NOMO-1 treated with dmso at 0.1 percent for 144 hours (cell line): ENCODE data around the gene NPFF.

Experiments
- DNase-seq: peaks from one replicate; lab custom pipeline; 2025; ENCODE audit not compliant: unreplicated experiment; lab: John Stamatoyannopoulos, UW

Gene NPFF

GRCh38 chr12:53479331-53479730 lies 28.0 kb downstream of the NPFF start:
- no peak for DNase-seq

- no peak for DNase-seq
Observed at GRCh38 chr12:53478865-53479264, 28.4 kb downstream of the NPFF start.

- DNase-seq = no peak
Observed at GRCh38 chr12:53476769-53477209, 30.5 kb downstream of the NPFF start.

DNA sequence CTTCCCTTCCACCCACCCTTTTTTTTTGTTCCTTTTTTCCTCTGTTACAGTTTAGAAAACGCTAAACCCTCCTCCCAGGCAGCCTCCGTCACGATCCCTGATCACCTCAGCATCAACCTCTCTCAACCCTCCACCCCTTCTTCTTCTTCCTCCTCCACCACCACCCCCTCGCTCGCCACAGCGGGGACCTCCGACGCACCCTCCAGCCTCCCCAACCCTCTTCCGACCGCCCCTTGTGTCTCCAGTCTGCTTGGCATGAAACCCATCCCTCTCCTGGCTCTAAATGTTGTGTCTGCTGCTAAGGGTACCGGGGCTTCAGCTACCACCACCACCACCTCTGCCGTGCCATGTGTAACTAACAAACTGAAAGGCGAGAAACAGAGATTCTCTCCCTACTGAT lies 32.5 kb downstream of the NPFF start:
- DNase-seq = no peak

GRCh38 chr12:53474077-53474476 lies 33.2 kb downstream of the NPFF start:
- DNase-seq = no peak

DNA sequence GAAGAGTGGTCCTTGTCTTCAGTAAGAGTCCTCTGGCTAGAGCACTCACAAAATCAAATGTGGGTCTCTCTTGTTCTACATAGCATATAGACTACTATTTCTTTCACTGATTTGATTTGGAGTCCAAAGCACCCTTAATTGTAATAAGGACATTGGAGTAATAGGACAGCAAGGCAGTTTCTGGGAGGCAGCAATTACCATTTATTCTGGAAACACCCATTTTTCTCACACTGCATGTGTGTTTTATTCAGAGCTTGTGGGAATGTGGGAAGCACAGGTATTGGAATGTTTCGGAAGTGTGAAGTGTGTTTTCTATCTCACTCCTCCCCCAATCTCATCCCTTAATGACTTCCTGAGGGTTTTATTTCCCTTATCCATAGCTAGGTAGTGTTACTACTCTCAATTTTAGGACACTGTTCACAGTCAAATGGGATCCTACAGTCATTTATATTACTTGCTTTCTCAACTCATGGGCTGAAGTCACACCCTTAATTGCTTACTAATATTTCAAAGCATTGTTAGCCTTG lies 35.2 kb downstream of the NPFF start:
- no peak for DNase-seq

DNA sequence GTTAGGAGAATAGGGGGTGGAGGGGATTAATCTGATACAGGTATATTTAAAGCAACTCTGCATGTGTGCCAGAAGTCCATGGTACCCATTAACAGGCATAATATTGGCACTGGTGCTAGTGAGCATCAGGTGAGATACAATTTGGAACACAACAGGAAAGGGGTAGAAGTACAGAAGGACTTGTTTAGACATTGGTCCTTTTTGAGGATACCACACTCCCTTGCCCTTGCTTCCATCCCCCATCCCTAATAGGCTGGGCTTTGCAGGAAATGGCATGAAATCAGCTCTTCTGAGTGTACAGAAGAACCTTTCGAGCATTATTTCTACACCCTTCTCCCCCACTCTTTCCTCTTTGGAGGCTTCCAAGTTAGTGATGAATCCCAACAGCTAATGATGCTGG lies 39.0 kb downstream of the NPFF start:
- DNase-seq = no peak

DNA sequence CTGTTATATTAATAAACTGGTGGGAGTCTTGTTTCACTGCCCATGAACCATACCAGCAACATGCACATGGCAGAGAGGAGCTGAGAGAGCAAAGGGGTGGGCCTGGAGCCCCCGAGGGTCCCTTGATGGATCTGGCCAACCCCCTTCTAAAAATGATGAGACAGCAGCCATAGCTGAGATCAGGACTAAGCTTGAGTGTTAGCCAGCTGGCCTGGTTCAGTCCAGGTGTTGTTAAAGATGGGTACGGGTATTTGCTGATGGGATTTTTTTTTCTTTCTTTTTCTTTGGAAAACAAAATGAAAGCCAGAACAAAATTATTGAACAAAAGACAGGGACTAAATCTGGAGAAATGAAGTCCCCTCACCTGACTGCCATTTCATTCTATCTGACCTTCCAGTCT lies 39.4 kb downstream of the NPFF start:
- no peak for DNase-seq

- DNase-seq = no peak
Observed at GRCh38 chr12:53467082-53467481, 40.2 kb downstream of the NPFF start.

- DNase-seq = no peak
Observed at GRCh38 chr12:53466640-53467039, 40.6 kb downstream of the NPFF start.

GRCh38 chr12:53465679-53466078 lies 41.6 kb downstream of the NPFF start:
- DNase-seq = no peak

- no peak for DNase-seq
Observed at GRCh38 chr12:53464685-53465418, 42.4 kb downstream of the NPFF start.

GRCh38 chr12:53463802-53464560 lies 43.3 kb downstream of the NPFF start:
- no peak for DNase-seq

- DNase-seq = no peak
Observed at GRCh38 chr12:53462935-53463334, 44.3 kb downstream of the NPFF start.

DNA sequence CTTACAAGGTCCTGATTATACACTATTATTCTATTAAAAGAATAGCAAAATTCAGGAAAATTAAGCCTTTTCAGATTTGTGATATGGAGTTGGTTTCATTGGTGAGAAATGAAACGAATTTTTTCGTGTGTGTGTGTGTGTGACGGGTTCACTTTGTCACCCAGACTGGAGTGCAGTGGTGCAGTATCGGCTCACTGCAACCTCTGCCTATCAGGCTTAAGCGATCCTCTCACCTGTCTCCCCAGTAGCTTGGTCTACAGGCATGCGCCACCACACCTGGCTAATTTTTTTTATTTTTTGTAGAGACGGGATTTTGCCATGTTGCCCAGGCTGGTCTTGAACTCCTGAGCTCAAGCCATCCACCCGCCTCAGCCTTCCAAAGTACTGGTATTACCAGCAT lies 45.7 kb downstream of the NPFF start:
- DNase-seq = no peak

- DNase-seq = no peak
Observed at GRCh38 chr12:53461059-53461458, 46.2 kb downstream of the NPFF start.

DNA sequence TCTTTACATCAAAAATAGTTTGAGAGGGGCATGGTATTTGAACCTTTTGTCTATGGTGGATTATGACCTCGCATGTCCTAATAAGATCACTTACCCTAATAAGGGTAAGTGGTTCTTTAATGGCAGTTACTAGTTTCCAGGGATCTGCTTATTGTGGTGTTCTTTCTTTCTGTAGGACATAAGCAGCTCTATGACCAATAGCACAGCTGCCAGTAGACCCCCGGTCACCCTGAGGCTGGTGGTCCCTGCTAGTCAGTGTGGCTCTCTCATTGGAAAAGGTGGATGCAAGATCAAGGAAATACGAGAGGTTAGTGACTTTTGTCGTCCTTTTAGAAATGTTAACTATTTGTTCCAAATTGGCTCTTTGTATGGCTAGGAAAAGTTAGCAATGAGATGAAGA lies 48.2 kb downstream of the NPFF start:
- DNase-seq = no peak
